Stimulated activated effector memory CD8-positive, alpha-beta T cell treated with anti-CD3 and anti-CD28 coated beads, Interleukin-12 subunit alpha, Interleukin-12 subunit beta, amount 100 ng/mL, for 72 hours (primary cell): ENCODE results near the gene MECP2.

Experiments
- ATAC-seq: fragments of 150-1000 bp; cut with Tn5 transposase; 2 replicates; pipeline ENCODE4 v1.10.0; 2021
- DNase-seq, 2 donors: peaks; one replicate each; pipeline ENCODE4 v3.0.0; 2021 to 2022; ENCODE audit warnings: low spot score in 2 of 2
- H3K27ac Mint-ChIP-seq: one replicate; pipeline ENCODE4 v1.8.0; 2022; ENCODE audit warnings: mild to moderate bottlenecking, mixed read lengths
- H3K36me3 Mint-ChIP-seq: one replicate; pipeline ENCODE4 v1.8.0; 2022; ENCODE audit warnings: mild to moderate bottlenecking, mixed read lengths
- H3K4me1 Mint-ChIP-seq: one replicate; pipeline ENCODE4 v1.8.0; 2022; ENCODE audit warnings: mixed read lengths
- H3K4me3 Mint-ChIP-seq: one replicate; pipeline ENCODE4 v1.8.0; 2022; ENCODE audit warnings: mild to moderate bottlenecking, mixed read lengths
- H3K9me3 Mint-ChIP-seq: one replicate; pipeline ENCODE4 v1.8.0; 2022; ENCODE audit warnings: mixed read lengths

The MECP2 gene

GRCh38 chrX:154039577-154039976 is 57.9 kb downstream of the MECP2 start:
- ATAC-seq (no peak), DNase-seq (no peak)
- Mint-ChIP-seq H3K9me3 (no peaks in the 10 kb centered on the region), H3K4me3 (no peak overlapping the region), H3K27ac (no peak overlapping the region), H3K36me3 (peaks cover 83% of the 10 kb centered on the region), H3K4me1 (peaks cover 32% of the 10 kb centered on the region)

- Mint-ChIP-seq H3K9me3 (no peaks in the 10 kb centered on the region), H3K36me3 (peaks cover 74% of the 10 kb centered on the region), H3K4me3 (no peak overlapping the region), H3K27ac (peak overlapping the region; percentile 65), H3K4me1 (peaks cover 33% of the 10 kb centered on the region)
- DNase-seq, result no peak
- ATAC-seq, result no peak
Measured at GRCh38 chrX:154038656-154039055, 58.9 kb downstream of the MECP2 start.

- Mint-ChIP-seq H3K4me3 (no peak overlapping the region), H3K9me3 (no peaks in the 10 kb centered on the region), H3K27ac (no peak overlapping the region), H3K36me3 (peaks cover 72% of the 10 kb centered on the region), H3K4me1 (peaks cover 33% of the 10 kb centered on the region)
- DNase-seq, result no peak
- no peak for ATAC-seq
Measured at GRCh38 chrX:154037754-154038153, 59.8 kb downstream of the MECP2 start.

GRCh38 chrX:154036513-154036912 is 61.0 kb downstream of the MECP2 start:
- Mint-ChIP-seq H3K4me3 (peak overlapping the region; percentile 22), H3K4me1 (peaks cover 33% of the 10 kb centered on the region), H3K36me3 (peaks cover 79% of the 10 kb centered on the region), H3K27ac (peak overlapping the region; percentile 80), H3K9me3 (no peaks in the 10 kb centered on the region)
- DNase-seq, result no peak
- ATAC-seq, result peak; percentile 73

DNA sequence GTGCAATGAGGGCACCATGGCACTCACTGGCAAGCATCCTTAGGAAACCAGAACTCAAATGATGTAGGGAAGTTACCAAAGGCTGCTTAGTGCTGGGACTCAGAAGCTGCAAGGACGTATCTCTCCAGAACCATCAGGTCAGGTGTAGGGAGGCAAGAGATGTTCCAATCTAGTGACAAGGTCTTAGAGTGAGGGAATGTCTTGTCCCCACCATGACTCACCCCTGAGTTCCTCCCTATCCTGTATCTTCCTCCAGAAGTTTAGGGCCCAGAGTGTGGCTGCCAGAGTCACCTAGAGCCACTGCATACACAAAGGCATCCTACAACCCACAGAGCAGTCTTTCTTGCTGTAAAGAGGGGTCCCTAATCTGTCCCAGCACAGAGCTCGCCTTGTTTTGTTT is 63.7 kb downstream of the MECP2 start:
- DNase-seq (no peak), ATAC-seq (no peak)
- Mint-ChIP-seq H3K36me3 (peaks cover 88% of the 10 kb centered on the region), H3K9me3 (no peaks in the 10 kb centered on the region), H3K27ac (no peak overlapping the region), H3K4me3 (no peak overlapping the region), H3K4me1 (peaks cover 19% of the 10 kb centered on the region)

DNA sequence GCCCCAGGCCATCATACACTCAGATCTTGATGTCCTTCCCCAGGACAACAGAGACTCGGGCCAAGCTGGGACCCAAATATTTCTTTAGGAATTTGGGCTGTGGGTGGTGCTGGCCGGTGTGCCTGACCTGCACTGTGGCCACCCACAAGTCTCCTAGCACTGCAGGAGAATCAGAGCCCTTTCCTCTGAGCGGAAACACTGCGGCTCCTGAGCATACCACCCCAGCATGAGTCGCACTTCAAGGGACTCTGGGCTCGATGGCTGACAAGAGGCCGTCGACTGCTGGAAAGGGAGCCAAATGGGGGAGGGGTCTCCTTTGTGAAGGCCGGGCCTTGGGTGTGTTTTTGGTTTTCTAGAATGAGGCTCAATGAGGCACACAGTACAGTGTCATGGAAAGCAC is 64.9 kb downstream of the MECP2 start:
- Mint-ChIP-seq H3K36me3 (peaks cover 88% of the 10 kb centered on the region), H3K27ac (no peak overlapping the region), H3K9me3 (no peaks in the 10 kb centered on the region), H3K4me3 (no peak overlapping the region), H3K4me1 (peaks cover 15% of the 10 kb centered on the region)
- ATAC-seq (no peak), DNase-seq (no peak)

GRCh38 chrX:154032160-154032559 is 65.4 kb downstream of the MECP2 start:
- Mint-ChIP-seq H3K36me3 (peaks cover 88% of the 10 kb centered on the region), H3K27ac (no peak overlapping the region), H3K4me1 (peaks cover 15% of the 10 kb centered on the region), H3K9me3 (no peaks in the 10 kb centered on the region), H3K4me3 (no peak overlapping the region)
- no peak for ATAC-seq
- no peak for DNase-seq

GRCh38 chrX:154030715-154031305 is 66.7 kb downstream of the MECP2 start:
- ATAC-seq (no peak), DNase-seq (no peak)
- no peak overlapping the region for H3K27ac Mint-ChIP-seq
- H3K36me3 Mint-ChIP-seq, result peaks cover 88% of the 10 kb centered on the region
- H3K9me3 Mint-ChIP-seq, result no peaks in the 10 kb centered on the region
- H3K4me3 Mint-ChIP-seq, result no peak overlapping the region
- H3K4me1 Mint-ChIP-seq, result peaks cover 7% of the 10 kb centered on the region

- ATAC-seq (no peak), DNase-seq (no peak)
- Mint-ChIP-seq H3K4me1 (peaks cover 6% of the 10 kb centered on the region), H3K4me3 (no peak overlapping the region), H3K36me3 (peaks cover 85% of the 10 kb centered on the region), H3K27ac (no peak overlapping the region), H3K9me3 (no peaks in the 10 kb centered on the region)
Measured at GRCh38 chrX:154030266-154030665, 67.3 kb downstream of the MECP2 start.

GRCh38 chrX:154029439-154029838 is 68.1 kb downstream of the MECP2 start:
- Mint-ChIP-seq H3K36me3 (peaks cover 79% of the 10 kb centered on the region), H3K27ac (peak overlapping the region; percentile 81)

DNA sequence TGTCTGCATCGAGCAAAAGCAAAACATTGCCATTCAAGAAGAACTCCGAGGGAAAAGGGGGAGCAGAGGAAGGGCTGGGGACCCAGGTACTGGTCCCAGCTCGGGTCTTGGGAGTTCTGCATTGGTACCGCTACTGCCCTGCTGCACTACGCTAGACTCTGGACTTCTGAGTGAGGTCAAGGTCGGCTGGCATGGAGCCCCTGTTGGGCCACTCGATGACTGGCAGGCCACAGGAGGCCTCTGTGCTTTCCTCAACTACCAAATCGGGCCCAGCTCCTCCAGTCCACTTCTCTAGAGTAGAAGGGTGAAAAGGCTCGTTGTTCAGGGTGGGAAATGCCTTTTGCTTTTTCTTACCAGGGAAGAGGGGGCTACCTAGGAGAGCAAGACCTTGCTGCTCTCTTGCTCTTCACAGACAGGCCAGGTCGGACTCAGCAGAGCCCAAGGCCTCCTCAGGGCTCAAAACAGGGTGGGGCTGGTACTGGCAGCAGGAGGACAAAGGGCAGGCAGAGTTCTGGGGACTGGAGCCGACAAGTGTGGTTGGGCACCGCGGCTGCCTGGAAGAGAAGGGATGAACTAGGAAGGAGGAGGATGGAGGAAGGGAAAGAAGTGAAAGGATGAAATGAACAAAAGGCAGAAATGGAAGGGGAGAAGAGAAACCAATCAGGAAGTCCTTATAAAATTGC is 68.9 kb downstream of the MECP2 start:
- no peaks in the 10 kb centered on the region for H3K4me1 Mint-ChIP-seq
- no peak overlapping the region for H3K4me3 Mint-ChIP-seq
- DNase-seq (no peak), ATAC-seq (no peak)
- peaks cover 79% of the 10 kb centered on the region for H3K36me3 Mint-ChIP-seq
- H3K27ac Mint-ChIP-seq, result peak overlapping the region; percentile 81
- H3K9me3 Mint-ChIP-seq, result no peaks in the 10 kb centered on the region

More at GRCh38 chrX:154029439-154029838, 68.1 kb downstream of the MECP2 start:
- H3K9me3 Mint-ChIP-seq, result no peaks in the 10 kb centered on the region
- DNase-seq (no peak), ATAC-seq (no peak)
- H3K4me3 Mint-ChIP-seq, result no peak overlapping the region
- H3K4me1 Mint-ChIP-seq, result no peaks in the 10 kb centered on the region

GRCh38 chrX:154027986-154028385 is 69.5 kb downstream of the MECP2 start:
- no peak for DNase-seq
- no peak overlapping the region for H3K4me3 Mint-ChIP-seq
- no peaks in the 10 kb centered on the region for H3K4me1 Mint-ChIP-seq
- H3K36me3 Mint-ChIP-seq, result peaks cover 73% of the 10 kb centered on the region
- no peaks in the 10 kb centered on the region for H3K9me3 Mint-ChIP-seq
- no peak for ATAC-seq
- H3K27ac Mint-ChIP-seq, result peak overlapping the region; percentile 81

GRCh38 chrX:154027022-154027402 is 70.5 kb downstream of the MECP2 start:
- no peak for ATAC-seq
- Mint-ChIP-seq H3K9me3 (no peaks in the 10 kb centered on the region), H3K4me3 (no peak overlapping the region), H3K36me3 (peaks cover 64% of the 10 kb centered on the region), H3K4me1 (no peaks in the 10 kb centered on the region), H3K27ac (no peak overlapping the region)
- no peak for DNase-seq

GRCh38 chrX:154026136-154027021 is 71.1 kb downstream of the MECP2 start:
- peaks cover under 1% of the 10 kb centered on the region for H3K4me1 Mint-ChIP-seq
- ATAC-seq (no peak), DNase-seq (no peak)
- no peaks in the 10 kb centered on the region for H3K9me3 Mint-ChIP-seq
- H3K36me3 Mint-ChIP-seq, result peaks cover 58% of the 10 kb centered on the region
- no peak overlapping the region for H3K27ac Mint-ChIP-seq
- H3K4me3 Mint-ChIP-seq, result no peak overlapping the region

DNA sequence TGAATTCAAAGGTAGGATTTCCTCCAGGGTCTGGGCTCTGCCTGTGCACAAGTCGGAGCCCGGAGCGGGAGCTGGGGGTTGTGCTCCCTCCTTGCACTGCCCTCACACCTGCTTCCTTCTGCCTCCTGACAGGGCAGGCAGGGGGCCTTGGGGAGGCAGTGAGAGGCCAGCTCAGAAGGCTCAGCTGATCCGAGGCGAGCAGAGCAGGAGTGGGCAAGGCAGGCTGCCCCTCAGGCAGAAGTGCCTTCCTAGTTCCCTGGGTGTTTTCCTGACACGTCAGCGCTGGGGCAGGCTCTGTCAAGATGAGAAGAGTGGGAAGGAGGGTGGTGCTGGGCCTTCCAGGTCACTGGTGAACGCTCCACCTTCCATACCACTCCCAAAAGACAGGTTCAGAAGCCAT is 72.3 kb downstream of the MECP2 start:
- Mint-ChIP-seq H3K36me3 (peaks cover 54% of the 10 kb centered on the region), H3K4me3 (no peak overlapping the region), H3K27ac (no peak overlapping the region), H3K9me3 (no peaks in the 10 kb centered on the region), H3K4me1 (peaks cover 6% of the 10 kb centered on the region)
- no peak for DNase-seq
- ATAC-seq, result no peak

DNA sequence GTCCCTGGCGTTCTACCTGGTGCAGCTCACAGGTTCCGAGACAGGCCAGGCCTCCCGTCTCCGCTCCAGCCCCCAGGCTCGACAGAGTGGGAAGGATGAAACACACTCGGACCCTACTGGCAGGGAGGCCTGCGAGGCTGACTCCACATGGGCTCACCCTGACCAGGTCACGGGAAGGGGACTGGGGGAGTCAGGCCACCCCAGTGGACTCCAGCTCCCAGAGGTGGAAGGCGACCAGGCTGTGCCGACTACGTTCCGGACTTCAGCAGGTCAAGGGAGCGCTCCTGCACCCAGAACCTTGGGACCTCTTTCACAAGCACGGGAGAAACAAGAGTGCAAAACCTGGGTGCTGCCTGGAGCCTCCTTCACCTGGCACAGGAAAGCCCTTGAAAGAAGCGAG is 73.2 kb downstream of the MECP2 start:
- H3K9me3 Mint-ChIP-seq, result no peaks in the 10 kb centered on the region
- H3K27ac Mint-ChIP-seq, result no peak overlapping the region
- peaks cover 6% of the 10 kb centered on the region for H3K4me1 Mint-ChIP-seq
- H3K4me3 Mint-ChIP-seq, result no peak overlapping the region
- DNase-seq (no peak), ATAC-seq (no peak)
- peaks cover 48% of the 10 kb centered on the region for H3K36me3 Mint-ChIP-seq
